Fibroblast of villous mesenchyme (primary cell): Measurements from ENCODE around the gene GRM7. TPM values are rescaled to one million over a fixed set of nuclear protein-coding genes. Genes with fewer than 3 reads are reported as not detected.

Source experiments
- DNase-seq: peaks from one replicate; pipeline ENCODE4 v3.0.0-alpha.2; 2010; ENCODE audit warnings: low read depth
- H3K4me3 ChIP-seq: 2 replicates; pipeline ENCODE4 v1.5.1; 2011; ENCODE audit warnings: low read depth, mild to moderate bottlenecking, low read length
- total RNA-seq: library from RNA; depleted of rRNA; stranded (reverse); fragments of >200 nt; gene quantifications from 2 replicates; pipeline ENCODE4 v1.2.3, GENCODE V29; 2012
- TF ChIP-seq, protein P1 (sequence below): IDR thresholded peaks from 2 replicates; pipeline ENCODE4 v1.5.1; 2012; ENCODE audit warnings: low read depth, mild to moderate bottlenecking, low read length; ENCODE audit not compliant: insufficient read depth

Gene GRM7
- total RNA-seq, 1 donor, result not detected

DNA sequence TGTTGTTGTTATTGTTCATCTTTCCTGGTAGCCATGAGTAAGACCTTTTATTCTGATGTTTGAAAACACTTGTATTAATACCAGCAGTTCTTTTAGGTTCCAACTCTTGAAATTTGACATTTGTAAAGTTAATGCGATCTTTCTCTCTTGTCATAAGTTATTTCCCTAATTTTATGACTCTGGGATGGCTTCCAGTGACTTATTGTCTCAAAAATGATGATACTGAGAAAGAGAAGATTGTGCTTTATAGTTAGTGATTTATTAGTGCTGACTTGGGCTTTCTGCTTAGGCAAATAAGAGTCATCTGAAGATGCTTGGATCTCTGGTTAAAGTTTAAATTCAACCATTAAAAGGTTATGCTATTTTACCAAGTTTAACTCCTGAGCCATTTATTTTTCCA lies 715.2 kb downstream of the GRM7 start:
- H3K4me3 ChIP-seq, result no peak overlapping the region
- no peak for DNase-seq
- TF ChIP-seq, protein P1, sequence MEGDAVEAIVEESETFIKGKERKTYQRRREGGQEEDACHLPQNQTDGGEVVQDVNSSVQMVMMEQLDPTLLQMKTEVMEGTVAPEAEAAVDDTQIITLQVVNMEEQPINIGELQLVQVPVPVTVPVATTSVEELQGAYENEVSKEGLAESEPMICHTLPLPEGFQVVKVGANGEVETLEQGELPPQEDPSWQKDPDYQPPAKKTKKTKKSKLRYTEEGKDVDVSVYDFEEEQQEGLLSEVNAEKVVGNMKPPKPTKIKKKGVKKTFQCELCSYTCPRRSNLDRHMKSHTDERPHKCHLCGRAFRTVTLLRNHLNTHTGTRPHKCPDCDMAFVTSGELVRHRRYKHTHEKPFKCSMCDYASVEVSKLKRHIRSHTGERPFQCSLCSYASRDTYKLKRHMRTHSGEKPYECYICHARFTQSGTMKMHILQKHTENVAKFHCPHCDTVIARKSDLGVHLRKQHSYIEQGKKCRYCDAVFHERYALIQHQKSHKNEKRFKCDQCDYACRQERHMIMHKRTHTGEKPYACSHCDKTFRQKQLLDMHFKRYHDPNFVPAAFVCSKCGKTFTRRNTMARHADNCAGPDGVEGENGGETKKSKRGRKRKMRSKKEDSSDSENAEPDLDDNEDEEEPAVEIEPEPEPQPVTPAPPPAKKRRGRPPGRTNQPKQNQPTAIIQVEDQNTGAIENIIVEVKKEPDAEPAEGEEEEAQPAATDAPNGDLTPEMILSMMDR, result no peak

- no peak overlapping the region for H3K4me3 ChIP-seq
- no peak for DNase-seq
- TF ChIP-seq, protein P1, result no peak
These were observed 715.6 kb downstream of the GRM7 start for GRCh38 chr3:7576506-7576905.

- no peak for DNase-seq
- TF ChIP-seq, protein P1, result no peak
- no peak overlapping the region for H3K4me3 ChIP-seq
These were observed 716.6 kb downstream of the GRM7 start for GRCh38 chr3:7577513-7577912.

DNA sequence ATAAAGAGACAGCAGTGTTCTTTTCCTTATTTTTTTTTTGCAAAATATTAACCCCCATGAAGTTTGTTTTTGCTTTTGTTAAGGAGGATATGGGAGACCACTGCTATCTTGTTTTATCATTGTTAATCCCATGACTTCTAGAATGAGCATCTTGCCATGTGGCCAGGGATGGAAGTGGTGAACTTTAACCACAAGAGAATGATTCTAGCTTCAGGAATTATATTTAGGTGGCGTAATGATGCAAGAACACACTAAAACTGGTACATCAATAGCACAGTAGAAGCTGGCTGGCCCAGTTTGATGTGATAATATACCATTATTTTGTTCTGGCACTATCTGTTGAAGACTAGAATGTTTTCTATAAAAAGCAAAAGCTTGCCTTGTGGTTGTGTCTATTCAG lies 720.9 kb downstream of the GRM7 start:
- H3K4me3 ChIP-seq, result no peak overlapping the region
- TF ChIP-seq, protein P1, result no peak
- DNase-seq, result no peak

GRCh38 chr3:7585052-7585451 lies 724.1 kb downstream of the GRM7 start:
- DNase-seq, result no peak
- H3K4me3 ChIP-seq, result no peak overlapping the region
- TF ChIP-seq, protein P1, result no peak

DNA sequence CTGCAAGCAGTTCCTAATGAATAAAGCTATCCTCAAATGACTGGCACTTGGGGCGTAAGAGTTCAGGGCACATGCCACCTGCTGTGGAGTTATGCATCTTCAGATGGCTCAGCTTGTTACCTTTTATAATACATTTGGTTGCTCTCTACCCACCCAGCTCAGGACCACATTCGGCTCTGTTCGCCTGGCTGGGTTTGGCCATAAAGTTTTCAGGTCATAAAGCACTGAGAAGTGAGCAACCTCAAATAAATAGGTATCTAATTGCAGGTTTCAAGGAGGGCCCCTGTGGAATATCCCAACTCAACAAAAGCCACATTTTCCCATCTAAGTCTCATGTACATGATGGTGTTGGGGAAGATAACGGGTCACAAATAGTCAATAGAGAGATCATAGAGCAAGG lies 727.3 kb downstream of the GRM7 start:
- no peak for DNase-seq
- TF ChIP-seq, protein P1, result no peak
- no peak overlapping the region for H3K4me3 ChIP-seq

- no peak for DNase-seq
- H3K4me3 ChIP-seq, result no peak overlapping the region
- TF ChIP-seq, protein P1, result no peak
These were observed 728.6 kb downstream of the GRM7 start for GRCh38 chr3:7589526-7589925.
